ENCODE results near the gene IRX2. TPM values are rescaled to one million over a fixed set of nuclear protein-coding genes. Genes with fewer than 3 reads are reported as not detected.

IRX2 gene
- polyA plus RNA-seq (2012; ENCODE audit: insufficient read depth, insufficient read length, low read depth): not detected

GRCh38 chr5:2751592-2752021, at the start of gene IRX2:
Gene IRX2, minus strand, starts transcription at chr5:2751677. Its CDS starts 264 bp downstream, at chr5:2751413.
- DNase-seq: no peak
- no peaks in the 10 kb centered on the region for H3K36me3 ChIP-seq

GRCh38 chr5:2800035-2800434, 48.6 kb upstream of the IRX2 start:
- Histone ChIP-seq H3K4me3 (ENCODE audit: low read depth, low read length) (no peak overlapping the region), H3K27me3 (no peaks in the 10 kb centered on the region), H3K36me3 (no peaks in the 10 kb centered on the region), H3K4me1 (no peaks in the 10 kb centered on the region), H3K9me3 (no peaks in the 10 kb centered on the region; the same call in none of the 2 replicates)
- no peak for TF ChIP-seq CTCF (IDR thresholded peaks at IDR 0.05; ENCODE audit: low read depth, low read length)
- DNase-seq: no peak

More at GRCh38 chr5:2751592-2752021, at the start of gene IRX2:
- Histone ChIP-seq H3K27me3 (peaks cover 26% of the 10 kb centered on the region), H3K9me3 (no peaks in the 10 kb centered on the region), H3K4me1 (no peaks in the 10 kb centered on the region), H3K4me3 (ENCODE audit: low read depth, low read length) (no peak within 1 kb of the TSS)
- no peak for TF ChIP-seq CTCF (IDR thresholded peaks at IDR 0.05; ENCODE audit: low read depth, low read length)

- H3K4me1 ChIP-seq: no peaks in the 10 kb centered on the region
- DNase-seq: no peak
- no peaks in the 10 kb centered on the region for H3K36me3 ChIP-seq
- no peak for TF ChIP-seq CTCF (IDR thresholded peaks at IDR 0.05; ENCODE audit: low read depth, low read length)
- no peaks in the 10 kb centered on the region; the same call in none of the 2 replicates for H3K9me3 ChIP-seq
- H3K4me3 ChIP-seq (ENCODE audit: low read depth, low read length): no peak overlapping the region
- no peaks in the 10 kb centered on the region for H3K27me3 ChIP-seq
Observed at GRCh38 chr5:2797981-2798380, 46.5 kb upstream of the IRX2 start.

GRCh38 chr5:2797160-2797559, 45.7 kb upstream of the IRX2 start:
- no peak for TF ChIP-seq CTCF (IDR thresholded peaks at IDR 0.05; ENCODE audit: low read depth, low read length)
- no peaks in the 10 kb centered on the region for H3K36me3 ChIP-seq
- H3K27me3 ChIP-seq: no peaks in the 10 kb centered on the region
- no peaks in the 10 kb centered on the region for H3K4me1 ChIP-seq
- H3K9me3 ChIP-seq: no peaks in the 10 kb centered on the region; the same call in none of the 2 replicates
- H3K4me3 ChIP-seq (ENCODE audit: low read depth, low read length): no peak overlapping the region
- no peak for DNase-seq

GRCh38 chr5:2783223-2783622, 31.7 kb upstream of the IRX2 start:
- Histone ChIP-seq H3K27me3 (no peaks in the 10 kb centered on the region), H3K9me3 (peaks cover 2% of the 10 kb centered on the region; the same call in 1 of the 2 replicates), H3K4me1 (no peaks in the 10 kb centered on the region), H3K36me3 (no peaks in the 10 kb centered on the region), H3K4me3 (ENCODE audit: low read depth, low read length) (no peak overlapping the region)
- DNase-seq: no peak
- TF ChIP-seq CTCF (IDR thresholded peaks at IDR 0.05; ENCODE audit: low read depth, low read length): no peak

GRCh38 chr5:2782658-2783057, 31.2 kb upstream of the IRX2 start:
- DNase-seq: no peak
- no peak overlapping the region for H3K4me3 ChIP-seq (ENCODE audit: low read depth, low read length)
- no peaks in the 10 kb centered on the region for H3K4me1 ChIP-seq
- H3K27me3 ChIP-seq: no peaks in the 10 kb centered on the region
- no peak for TF ChIP-seq CTCF (IDR thresholded peaks at IDR 0.05; ENCODE audit: low read depth, low read length)
- no peaks in the 10 kb centered on the region for H3K36me3 ChIP-seq
- peaks cover 2% of the 10 kb centered on the region; the same call in 1 of the 2 replicates for H3K9me3 ChIP-seq
